ENCODE data around the gene DPP3.
"Not testable (repeated sequence)": the region's sequence is repeated elsewhere in the genome, so short reads cannot be mapped to it uniquely, and the experiment has no call there.

Gene DPP3, protein sequence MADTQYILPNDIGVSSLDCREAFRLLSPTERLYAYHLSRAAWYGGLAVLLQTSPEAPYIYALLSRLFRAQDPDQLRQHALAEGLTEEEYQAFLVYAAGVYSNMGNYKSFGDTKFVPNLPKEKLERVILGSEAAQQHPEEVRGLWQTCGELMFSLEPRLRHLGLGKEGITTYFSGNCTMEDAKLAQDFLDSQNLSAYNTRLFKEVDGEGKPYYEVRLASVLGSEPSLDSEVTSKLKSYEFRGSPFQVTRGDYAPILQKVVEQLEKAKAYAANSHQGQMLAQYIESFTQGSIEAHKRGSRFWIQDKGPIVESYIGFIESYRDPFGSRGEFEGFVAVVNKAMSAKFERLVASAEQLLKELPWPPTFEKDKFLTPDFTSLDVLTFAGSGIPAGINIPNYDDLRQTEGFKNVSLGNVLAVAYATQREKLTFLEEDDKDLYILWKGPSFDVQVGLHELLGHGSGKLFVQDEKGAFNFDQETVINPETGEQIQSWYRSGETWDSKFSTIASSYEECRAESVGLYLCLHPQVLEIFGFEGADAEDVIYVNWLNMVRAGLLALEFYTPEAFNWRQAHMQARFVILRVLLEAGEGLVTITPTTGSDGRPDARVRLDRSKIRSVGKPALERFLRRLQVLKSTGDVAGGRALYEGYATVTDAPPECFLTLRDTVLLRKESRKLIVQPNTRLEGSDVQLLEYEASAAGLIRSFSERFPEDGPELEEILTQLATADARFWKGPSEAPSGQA

DNA sequence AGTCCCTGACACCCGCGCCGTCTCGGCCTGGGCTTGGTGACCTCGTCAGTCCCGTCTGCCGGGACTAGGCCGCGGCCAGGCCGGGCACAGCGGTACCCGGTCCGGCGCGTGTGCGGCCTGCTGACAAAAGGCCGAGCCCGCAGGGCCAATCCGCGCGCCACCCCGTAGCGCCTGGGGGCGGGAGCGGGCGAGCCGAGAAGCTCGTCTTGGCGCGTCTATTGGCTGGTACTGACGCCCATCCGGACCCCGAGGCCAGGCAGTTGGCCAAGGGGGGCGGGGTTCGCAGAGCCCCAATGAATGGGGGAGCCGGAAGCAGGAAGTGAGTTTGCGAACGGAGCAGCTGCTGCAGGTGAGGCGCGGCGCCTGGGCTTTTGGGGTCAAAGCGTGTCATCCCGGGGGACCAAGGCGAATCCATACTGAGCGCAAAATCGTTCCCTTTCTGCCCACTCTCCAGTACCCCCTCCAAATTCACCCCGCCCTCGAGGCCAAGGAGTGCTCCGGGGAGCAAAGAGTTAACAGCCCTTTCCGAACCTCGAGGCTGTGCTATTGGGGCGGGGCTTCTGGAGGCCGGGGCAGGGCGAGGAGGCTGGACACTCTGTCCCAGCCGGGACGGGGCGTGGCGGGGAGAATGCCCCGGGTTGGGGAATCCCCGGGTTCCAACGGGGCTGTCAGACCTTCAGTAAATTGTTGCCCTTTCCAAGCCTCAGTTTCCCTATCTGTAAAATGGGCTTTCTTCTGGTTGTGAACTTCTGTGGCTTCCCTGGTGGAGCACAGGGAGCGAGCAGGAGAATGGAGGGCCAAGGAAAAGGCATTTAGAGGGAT, at the start of gene DPP3:
Gene DPP3, plus strand, starts transcription at position 318 of the 822 bp plus-strand sequence. CDS start 1,767 bp downstream, outside the sequence.
- peak within 1 kb of the TSS; percentile 72 to 96 (median 84) for H3K4me3 ChIP-seq
- H3K4me1 ChIP-seq: peaks cover 15 to 31% (median 24%) of the 10 kb centered on the region in 10 experiments
- H3K27ac ChIP-seq: peak within 1 kb of the TSS; percentile 84 to 94 (median 91)
- TF ChIP-seq Cebpa-rat (IDR thresholded peaks at IDR 0.05): no peak
- H3K36me3 ChIP-seq: peaks cover 17 to 57% (median 35%) of the 10 kb centered on the region in 11 experiments; a peak in 20 of 22 replicates
- H3K9me3 ChIP-seq (replicated peaks in 1 of 11): no peaks in the 10 kb centered on the region
- H3K27me3 ChIP-seq: no peaks in the 10 kb centered on the region
- peak within 1 kb of the TSS; percentile 84 to 99 (median 94) for H3K4me2 ChIP-seq
- H3K9ac ChIP-seq: peak within 1 kb of the TSS; percentile 89 to 97 (median 95)
- peaks cover 0 to 60% (median 16%) of the 10 kb centered on the region in 11 experiments; a peak in 12 of 22 replicates for H4K20me1 ChIP-seq

DNA sequence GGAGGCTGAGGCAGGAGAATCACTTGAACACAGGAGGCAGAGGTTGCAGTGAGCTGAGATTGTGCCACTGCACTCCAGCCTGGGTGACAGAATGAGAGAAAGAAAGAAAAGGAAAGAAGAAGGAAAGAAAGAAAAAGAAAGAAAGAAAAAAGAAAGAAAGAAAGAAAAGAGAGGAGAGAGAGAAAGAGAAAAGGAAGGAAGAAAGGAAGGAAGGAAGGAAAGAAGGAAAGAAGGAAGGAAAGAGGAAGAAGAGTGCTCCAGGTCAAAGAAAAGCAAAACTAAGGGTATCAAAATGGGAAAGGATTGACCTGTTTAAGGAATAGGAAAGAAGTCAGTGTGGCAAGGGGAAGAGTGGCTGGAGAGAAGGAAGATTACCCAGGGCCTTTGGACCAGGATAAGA, 48.9 kb upstream of the DPP3 start:
- H3K4me1 ChIP-seq: peaks cover 0 to 10% (median 2%) of the 10 kb centered on the region in 10 experiments; a peak in 6 of 20 replicates
- H3K4me3 ChIP-seq; H3K27ac ChIP-seq; H3K27me3 ChIP-seq; H3K9me3 ChIP-seq (replicated peaks in 1 of 11); H3K4me2 ChIP-seq: not testable (repeated sequence)
- peaks cover 0 to 11% (median 0%) of the 10 kb centered on the region in 11 experiments; a peak in 5 of 22 replicates for H4K20me1 ChIP-seq
- H3K9ac ChIP-seq: peak overlapping the region in 1 of 11 experiments; percentile 24; a peak in 1 of 22 replicates
- peaks cover 16 to 45% (median 35%) of the 10 kb centered on the region in 11 experiments for H3K36me3 ChIP-seq

DNA sequence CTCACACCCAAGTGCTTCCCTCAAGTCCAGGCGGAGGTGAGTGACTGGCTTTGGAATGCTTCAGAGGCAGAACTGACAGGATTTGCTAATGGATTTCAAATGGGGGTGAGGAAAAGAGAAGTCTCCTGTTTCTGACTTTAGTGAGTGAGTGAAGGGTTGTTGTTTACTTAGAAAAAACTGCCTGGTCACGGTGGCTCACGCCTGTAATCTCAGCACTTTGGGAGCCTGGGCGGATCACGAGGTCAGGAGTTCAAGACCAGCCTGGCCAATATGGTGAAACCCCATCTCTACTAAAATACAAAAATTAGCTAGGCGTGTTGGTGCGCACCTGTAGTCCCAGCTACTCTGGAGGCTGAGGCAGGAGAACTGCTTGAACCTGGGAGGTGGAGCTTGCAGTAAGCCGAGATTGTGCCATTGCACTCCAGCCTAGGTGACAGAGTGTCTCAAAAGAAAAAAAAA, 48.3 kb upstream of the DPP3 start:
- H3K9me3 ChIP-seq (replicated peaks in 1 of 11); H3K4me3 ChIP-seq; H3K27me3 ChIP-seq; H3K27ac ChIP-seq; H3K4me2 ChIP-seq: not testable (repeated sequence)
- Histone ChIP-seq H3K9ac (peak overlapping the region in 1 of 11 experiments; percentile 24; a peak in 1 of 22 replicates), H3K36me3 (peaks cover 22 to 51% (median 41%) of the 10 kb centered on the region in 11 experiments), H3K4me1 (peaks cover 0 to 10% (median 3%) of the 10 kb centered on the region in 10 experiments; a peak in 8 of 20 replicates), H4K20me1 (peaks cover 0 to 11% (median 0%) of the 10 kb centered on the region in 11 experiments; a peak in 4 of 22 replicates)

DNA sequence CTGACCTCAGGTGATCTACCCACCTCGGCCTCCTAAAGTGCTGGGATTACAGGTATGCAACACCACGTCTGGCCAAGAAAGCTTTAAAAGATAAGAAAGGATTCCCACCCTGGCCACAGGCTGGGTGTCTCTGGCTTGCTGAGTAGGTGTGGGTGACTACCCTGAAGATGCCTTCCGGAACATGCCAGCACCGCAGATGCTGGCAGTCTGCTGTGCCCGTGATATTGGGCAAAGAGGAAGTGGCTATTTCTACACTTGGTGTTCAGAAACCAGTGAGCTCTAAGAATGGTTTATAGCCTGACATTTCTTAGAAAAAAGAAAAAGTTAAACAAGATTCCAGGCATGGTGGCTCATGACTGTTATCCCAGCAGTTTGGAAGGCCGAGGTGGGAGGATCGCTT, 47.6 kb upstream of the DPP3 start:
- Histone ChIP-seq H3K4me2 (peak overlapping the region in 1 of 11 experiments; percentile 12; a peak in 1 of 22 replicates), H4K20me1 (peaks cover 0 to 7% (median 0%) of the 10 kb centered on the region in 11 experiments; a peak in 2 of 22 replicates), H3K27ac (no peak overlapping the region), H3K9ac (no peak overlapping the region), H3K36me3 (peaks cover 25 to 55% (median 45%) of the 10 kb centered on the region in 11 experiments), H3K9me3 (replicated peaks in 1 of 11) (no peaks in the 10 kb centered on the region), H3K4me1 (peaks cover 2 to 17% (median 8%) of the 10 kb centered on the region in 10 experiments; a peak in 17 of 20 replicates), H3K4me3 (no peak overlapping the region), H3K27me3 (no peaks in the 10 kb centered on the region)
- TF ChIP-seq Cebpa-rat (IDR thresholded peaks at IDR 0.05): no peak

DNA sequence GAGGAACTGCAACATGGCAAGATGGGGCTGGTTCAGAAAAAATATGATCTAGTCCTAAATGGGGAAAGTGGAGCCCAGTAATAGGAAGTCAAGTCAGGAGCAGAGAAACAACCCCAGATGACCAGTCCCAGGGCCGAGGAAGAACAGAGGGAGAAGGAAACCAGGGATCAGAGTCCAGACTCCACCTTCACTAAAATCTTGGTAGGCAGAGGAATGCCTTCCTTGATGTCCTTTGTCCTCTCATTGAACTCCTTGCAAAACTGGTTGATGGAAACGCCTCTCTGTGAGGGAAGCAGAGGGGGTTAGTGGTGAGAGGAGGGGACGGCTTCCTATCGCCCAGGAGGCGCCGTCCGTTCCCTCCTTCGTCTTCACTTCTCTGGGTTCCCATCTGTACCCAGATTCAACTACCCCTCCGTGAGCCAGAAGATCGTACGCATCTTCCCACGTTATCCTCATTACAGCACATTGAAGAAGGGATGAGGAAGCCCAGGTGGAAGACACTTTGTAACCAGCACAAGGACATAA, 42.2 kb upstream of the DPP3 start:
- Histone ChIP-seq H3K27me3 (no peaks in the 10 kb centered on the region), H3K9ac (peak overlapping the region; percentile 79 to 93 (median 90)), H3K4me2 (peak overlapping the region; percentile 86 to 98 (median 96)), H3K36me3 (peaks cover 25 to 43% (median 36%) of the 10 kb centered on the region in 11 experiments), H4K20me1 (no peaks in the 10 kb centered on the region), H3K4me3 (peak overlapping the region; percentile 80 to 98 (median 85)), H3K4me1 (peaks cover 8 to 17% (median 14%) of the 10 kb centered on the region in 10 experiments; a peak in 19 of 20 replicates), H3K9me3 (replicated peaks in 1 of 11) (peaks cover 4 to 12% (median 7%) of the 10 kb centered on the region in 11 experiments), H3K27ac (peak overlapping the region; percentile 82 to 96 (median 89))
- TF ChIP-seq Cebpa-rat (IDR thresholded peaks at IDR 0.05): no peak

DNA sequence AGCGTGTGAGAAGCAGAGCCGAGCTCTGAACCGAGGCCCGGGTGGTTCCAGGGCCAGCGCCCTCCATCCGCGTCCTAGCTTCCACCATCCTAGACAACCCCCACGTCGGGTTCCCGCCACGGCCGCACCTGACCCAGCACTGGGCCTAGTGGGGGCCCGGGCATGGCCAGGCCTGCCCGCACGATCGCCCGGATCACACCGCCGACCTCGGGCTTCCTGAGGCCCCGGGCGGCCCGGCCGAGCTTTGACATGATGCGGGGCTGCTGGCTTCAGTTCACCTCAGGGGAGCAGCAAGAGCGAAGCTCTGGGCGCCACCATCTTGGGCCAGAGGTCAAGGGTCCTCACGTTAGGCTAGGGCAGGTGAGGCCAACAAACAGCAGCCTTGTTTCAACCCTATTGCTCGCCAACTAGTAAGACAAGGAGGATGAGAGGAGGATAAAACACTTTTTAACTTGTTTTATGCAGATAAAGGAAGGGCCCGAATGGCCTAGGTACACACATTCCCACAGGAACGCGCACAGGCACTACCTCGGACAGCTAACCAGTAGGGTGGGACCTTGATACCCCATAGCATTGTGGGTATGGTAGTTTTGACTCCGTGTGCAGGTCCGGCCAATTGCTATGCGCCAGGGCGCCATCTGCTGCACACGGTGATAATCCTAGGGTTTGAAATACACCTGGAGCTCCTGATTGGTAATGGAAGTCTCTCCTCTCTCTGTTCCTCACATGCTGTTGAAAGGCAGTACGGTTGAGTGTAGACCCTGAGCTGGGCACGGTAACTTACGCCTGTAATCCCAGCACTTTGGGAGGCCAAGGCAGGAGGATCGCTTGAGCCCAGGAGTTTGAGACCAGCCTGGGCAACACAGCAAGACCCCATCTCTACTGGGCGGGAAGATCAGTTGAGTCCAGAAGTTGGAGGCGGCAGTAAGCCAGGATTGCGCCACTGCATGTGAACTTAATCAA, 41.4 kb upstream of the DPP3 start, which contains the start of gene MRPL11:
Gene MRPL11, minus strand, starts transcription at position 345 of the 963 bp plus-strand sequence. Its CDS starts 94 bp downstream, at position 251.
- H3K27me3 ChIP-seq: no peaks in the 10 kb centered on the region
- peak within 1 kb of the TSS; percentile 86 to 98 (median 96) for H3K4me2 ChIP-seq
- peak within 1 kb of the TSS; percentile 79 to 93 (median 90) for H3K9ac ChIP-seq
- peak within 1 kb of the TSS; percentile 82 to 96 (median 89) for H3K27ac ChIP-seq
- no peaks in the 10 kb centered on the region for H4K20me1 ChIP-seq
- H3K4me3 ChIP-seq: peak within 1 kb of the TSS; percentile 80 to 98 (median 85)
- no peak for TF ChIP-seq Cebpa-rat (IDR thresholded peaks at IDR 0.05)
- peaks cover 25 to 36% (median 32%) of the 10 kb centered on the region in 11 experiments for H3K36me3 ChIP-seq
- H3K4me1 ChIP-seq: peaks cover 8 to 15% (median 14%) of the 10 kb centered on the region in 10 experiments; a peak in 19 of 20 replicates
- peaks cover 12 to 19% (median 15%) of the 10 kb centered on the region in 11 experiments for H3K9me3 ChIP-seq (replicated peaks in 1 of 11)

DNA sequence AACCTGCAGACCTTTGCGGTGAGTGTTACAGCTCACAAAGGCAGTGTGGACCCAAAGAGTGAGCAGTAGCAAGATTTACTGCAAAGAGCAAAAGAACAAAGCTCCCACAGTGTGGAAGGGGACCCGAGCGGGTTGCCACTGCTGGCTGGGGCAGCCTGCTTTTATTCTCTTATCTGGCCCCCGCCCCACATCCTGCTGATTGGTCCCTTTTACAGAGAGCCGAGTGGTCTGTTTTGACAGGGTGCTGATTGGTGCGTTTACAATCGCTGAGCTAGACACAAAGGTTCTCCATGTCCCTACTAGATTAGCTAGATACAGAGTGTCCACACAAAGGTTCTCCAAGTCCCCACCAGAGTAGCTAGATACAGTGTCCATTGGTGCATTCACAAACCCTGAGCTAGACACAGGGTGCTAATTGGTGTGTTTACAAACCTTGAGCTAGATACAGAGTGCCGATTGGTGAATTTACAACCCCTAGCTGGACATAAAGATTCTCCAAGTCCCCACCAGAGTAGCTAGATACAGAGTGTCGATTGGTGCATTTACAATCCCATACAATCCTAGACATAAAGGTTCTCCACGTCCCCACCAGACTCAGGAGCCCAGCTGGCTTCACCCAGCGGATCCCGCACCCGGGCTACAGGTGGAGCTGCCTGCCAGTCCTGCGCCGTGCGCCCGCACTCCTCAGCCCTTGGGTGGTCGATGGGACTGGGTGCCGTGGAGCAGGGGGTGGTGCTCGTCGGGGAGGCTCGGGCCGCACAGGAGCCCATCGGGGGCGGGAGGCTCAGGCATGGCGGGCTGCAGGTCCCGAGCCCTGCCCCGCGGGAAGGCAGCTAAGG, 39.9 kb upstream of the DPP3 start:
- H3K27me3 ChIP-seq, H3K4me2 ChIP-seq, H4K20me1 ChIP-seq, H3K9ac ChIP-seq, H3K27ac ChIP-seq, H3K4me3 ChIP-seq: not testable (repeated sequence)
- H3K36me3 ChIP-seq: peaks cover 19 to 21% (median 20%) of the 10 kb centered on the region in 11 experiments
- peaks cover 8 to 20% (median 14%) of the 10 kb centered on the region in 10 experiments; a peak in 19 of 20 replicates for H3K4me1 ChIP-seq
- peaks cover 18 to 34% (median 23%) of the 10 kb centered on the region in 11 experiments for H3K9me3 ChIP-seq (replicated peaks in 1 of 11)

DNA sequence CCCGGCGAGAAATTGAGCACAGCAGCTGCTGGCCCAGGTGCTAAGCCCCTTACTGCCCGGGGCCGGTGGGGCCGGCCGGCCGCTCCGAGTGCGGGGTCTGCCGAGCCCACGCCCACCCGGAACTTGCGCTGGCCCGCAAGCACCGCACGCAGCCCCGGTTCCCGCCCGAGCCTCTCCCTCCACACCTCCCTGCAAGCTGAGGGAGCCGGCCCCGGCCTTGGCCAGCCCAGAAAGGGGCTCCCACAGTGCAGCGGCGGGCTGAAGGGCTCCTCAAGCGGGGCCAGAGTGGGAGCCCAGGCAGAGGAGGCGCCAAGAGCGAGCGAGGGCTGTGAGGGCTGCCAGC, 39.3 kb upstream of the DPP3 start:
- peaks cover 8 to 20% (median 14%) of the 10 kb centered on the region in 10 experiments; a peak in 19 of 20 replicates for H3K4me1 ChIP-seq

More for the DNA sequence above, 39.3 kb upstream of the DPP3 start:
- Histone ChIP-seq H3K36me3 (peaks cover 13 to 15% (median 14%) of the 10 kb centered on the region in 11 experiments), H3K9me3 (replicated peaks in 1 of 11) (peaks cover 18 to 36% (median 23%) of the 10 kb centered on the region in 11 experiments)
- not testable (repeated sequence) for H3K9ac ChIP-seq, H3K4me2 ChIP-seq, H3K27ac ChIP-seq, H3K27me3 ChIP-seq, H4K20me1 ChIP-seq, H3K4me3 ChIP-seq

Data from BLaER1 treated with 17β-estradiol and CSF1 and Interleukin-3, amounts not matched to agents 10 nM and 100 nM (cell line).